Liver (tissue), 9 donors: ENCODE measurements around the gene KCNK2. TPM values are rescaled to one million over a fixed set of nuclear protein-coding genes. Genes with fewer than 3 reads are reported as not detected.

ENCODE experiments used
- DNase-seq: peaks from one replicate; pipeline ENCODE4 v3.0.0-alpha.2; 2017; ENCODE audit warnings: low spot score
- H3K27ac ChIP-seq, 2 donors: one replicate each; pipeline ENCODE4 v1.7.0; 2013; ENCODE audit warnings: inconsistent platforms in 2 of 2, low read length in 2 of 2, control low read depth in 1 of 2, low read depth in 1 of 2, mild to moderate bottlenecking in 1 of 2
- H3K27me3 ChIP-seq, 4 donors: one replicate each; pipeline versions ENCODE4 v1.6.1 to v1.7.0; 2013; ENCODE audit warnings: low read length in 3 of 4, inconsistent platforms in 1 of 4, mild to moderate bottlenecking in 1 of 4, moderate library complexity in 1 of 4; ENCODE audit not compliant: control insufficient read depth in 4 of 4, insufficient read depth in 4 of 4
- H3K36me3 ChIP-seq, 4 donors: one replicate each; pipeline versions ENCODE4 v1.6.1 to v1.7.0; 2013; ENCODE audit warnings: low read length in 3 of 4, mild to moderate bottlenecking in 3 of 4, low read depth in 1 of 4, moderate library complexity in 1 of 4; ENCODE audit not compliant: control insufficient read depth in 4 of 4, insufficient read depth in 3 of 4
- H3K4me1 ChIP-seq, 4 donors: one replicate each; pipeline versions ENCODE4 v1.6.1 to v1.7.0; 2013; ENCODE audit warnings: low read length in 3 of 4, mild to moderate bottlenecking in 3 of 4, moderate library complexity in 1 of 4; ENCODE audit not compliant: control insufficient read depth in 4 of 4, insufficient read depth in 4 of 4
- H3K4me3 ChIP-seq, 3 donors: one replicate each; pipeline versions ENCODE4 v1.6.1 to v1.7.0; 2013; ENCODE audit warnings: low read length in 3 of 3, control low read depth in 1 of 3, low read depth in 1 of 3, mild to moderate bottlenecking in 1 of 3
- H3K9ac ChIP-seq, 2 donors: one replicate each; pipeline ENCODE4 v1.7.0; 2013; ENCODE audit warnings: low read length in 2 of 2, mild to moderate bottlenecking in 2 of 2, moderate library complexity in 2 of 2, control low read depth in 1 of 2, low read depth in 1 of 2
- H3K9me3 ChIP-seq, 4 donors: one replicate each; pipeline versions ENCODE4 v1.6.1 to v1.7.0; 2013; ENCODE audit warnings: low read length in 3 of 4; ENCODE audit not compliant: control insufficient read depth in 4 of 4
- ATF3 ChIP-seq: IDR thresholded peaks from 2 replicates; pipeline ENCODE4 v1.6.1; 2016; ENCODE audit warnings: antibody characterized with exemption
- EGR1 ChIP-seq, 2 donors: IDR thresholded peaks; 2 replicates each; pipeline ENCODE4 v1.6.1; 2016 to 2018; ENCODE audit warnings: antibody characterized with exemption in 2 of 2, low read depth in 2 of 2
- FOXA1 ChIP-seq: IDR thresholded peaks from 2 replicates; pipeline ENCODE4 v1.6.1; 2016; ENCODE audit warnings: antibody characterized with exemption
- FOXA2 ChIP-seq: IDR thresholded peaks from 2 replicates; pipeline ENCODE4 v1.6.1; 2016; ENCODE audit warnings: antibody characterized with exemption
- GABPA ChIP-seq, 2 donors: IDR thresholded peaks in 1 of 2; conservative IDR thresholded peaks in 1 of 2; 2 replicates each; pipeline ENCODE4 v1.6.1; 2016; ENCODE audit warnings: antibody characterized with exemption in 2 of 2, mild to moderate bottlenecking in 1 of 2, moderate library complexity in 1 of 2
- HNF4A ChIP-seq, 2 donors: conservative IDR thresholded peaks; 2 replicates each; pipeline ENCODE4 v1.6.1; 2016; ENCODE audit warnings: antibody characterized with exemption in 2 of 2, mild to moderate bottlenecking in 2 of 2
- HNF4G ChIP-seq: IDR thresholded peaks from 2 replicates; pipeline ENCODE4 v1.6.1; 2016; ENCODE audit warnings: antibody characterized with exemption
- JUND ChIP-seq, 2 donors: IDR thresholded peaks; 2 replicates each; pipeline ENCODE4 v1.6.1; 2016; ENCODE audit warnings: antibody characterized with exemption in 2 of 2
- MAX ChIP-seq: IDR thresholded peaks from 2 replicates; pipeline ENCODE4 v1.6.1; 2016; ENCODE audit warnings: antibody characterized with exemption
- NR2F2 ChIP-seq: IDR thresholded peaks from 2 replicates; pipeline ENCODE4 v1.6.1; 2016; ENCODE audit warnings: antibody characterized with exemption
- RAD21 ChIP-seq, 2 donors: IDR thresholded peaks; 2 replicates each; pipeline ENCODE4 v1.6.1; 2016; ENCODE audit warnings: antibody characterized with exemption in 2 of 2, mild to moderate bottlenecking in 2 of 2
- REST ChIP-seq: IDR thresholded peaks from 2 replicates; pipeline ENCODE4 v1.6.1; 2016; ENCODE audit warnings: antibody characterized with exemption, mild to moderate bottlenecking
- RXRA ChIP-seq, 2 donors: IDR thresholded peaks; 2 replicates each; pipeline ENCODE4 v1.6.1; 2017 to 2018; ENCODE audit warnings: antibody characterized with exemption in 2 of 2, mild to moderate bottlenecking in 1 of 2
- SP1 ChIP-seq: IDR thresholded peaks from 2 replicates; pipeline ENCODE4 v1.6.1; 2018; ENCODE audit warnings: antibody characterized with exemption, mild to moderate bottlenecking
- TAF1 ChIP-seq: conservative IDR thresholded peaks from 2 replicates; pipeline ENCODE4 v1.6.1; 2016; ENCODE audit warnings: antibody characterized with exemption, mild to moderate bottlenecking
- YY1 ChIP-seq: IDR thresholded peaks from 2 replicates; pipeline ENCODE4 v1.6.1; 2016; ENCODE audit warnings: antibody characterized with exemption, mild to moderate bottlenecking
- ZBTB33 ChIP-seq: IDR thresholded peaks from 2 replicates; pipeline ENCODE4 v1.6.1; 2016; ENCODE audit warnings: antibody characterized with exemption
- WGBS: extraction: QIAGEN DNeasy Blood & Tissue Kit; methylation state at CpG from one replicate; pipeline ENCODE4 v1.1.7; 2013; 5-methylcytosine and 5-hydroxymethylcytosine counted together
- polyA plus RNA-seq, 2 donors: library from polyadenylated mRNA; stranded (reverse) in 1 of 2; unstranded in 1 of 2; fragments of 200-250 nt in 1 of 2; fragments of >200 nt in 1 of 2; fragmentation: Nextera tagmentation in 1 of 2; extraction: Ambion mirVana in 1 of 2; gene quantifications; one replicate each; pipeline versions ENCODE4 v1.2.1 to v1.2.3, GENCODE V29; 2013 to 2015
- total RNA-seq, 2 donors: library from RNA; depleted of rRNA; stranded (reverse); fragments of >200 nt; gene quantifications; one replicate each; pipeline ENCODE4 v1.2.3, GENCODE V29; 2014
- donor health status: healthy.
- donor health status: healthy.
- donor health status: healthy.
- donor health status: healthy.
- donor health status: healthy.

Gene KCNK2
- total and polyA plus RNA-seq, 4 donors, result 0.01 to 0.08 TPM; not detected in 2

- TF ChIP-seq EGR1 (IDR thresholded peaks at IDR 0.05; ENCODE audit: low read depth in 2 of 2) (no peak), HNF4A (conservative IDR thresholded peaks at IDR 0.05) (no peak), SP1 (no peak), ATF3 (no peak), GABPA (IDR thresholded peaks at IDR 0.05 in 1 of 2, conservative IDR thresholded peaks at IDR 0.05 in 1 of 2) (no peak), RXRA (IDR thresholded peaks at IDR 0.05) (no peak), YY1 (no peak)
Observed at GRCh38 chr1:215087603-215088002, 5.1 kb downstream of the KCNK2 start (continued).

- Histone ChIP-seq H3K9ac (no peak overlapping the region), H3K9me3 (no peaks in the 10 kb centered on the region), H3K36me3 (no peaks in the 10 kb centered on the region), H3K4me1 (no peaks in the 10 kb centered on the region), H3K27ac (no peak overlapping the region), H3K27me3 (peaks cover 0 to 3% (median 0%) of the 10 kb centered on the region in 4 donors), H3K4me3 (no peak overlapping the region)
- no peak for DNase-seq
- 29% methylated on average over 1 of the region's 1 CpG for WGBS
- TF ChIP-seq GABPA (IDR thresholded peaks at IDR 0.05 in 1 of 2, conservative IDR thresholded peaks at IDR 0.05 in 1 of 2) (no peak), FOXA2 (no peak), HNF4G (no peak), RXRA (IDR thresholded peaks at IDR 0.05) (no peak), HNF4A (conservative IDR thresholded peaks at IDR 0.05) (no peak), JUND (IDR thresholded peaks at IDR 0.05) (no peak), YY1 (no peak), ZBTB33 (no peak), NR2F2 (no peak), EGR1 (IDR thresholded peaks at IDR 0.05; ENCODE audit: low read depth in 2 of 2) (no peak), TAF1 (no peak), REST (no peak), RAD21 (IDR thresholded peaks at IDR 0.05) (no peak), FOXA1 (no peak), MAX (no peak), SP1 (no peak), ATF3 (no peak)
Observed at GRCh38 chr1:215094381-215094780, 11.8 kb downstream of the KCNK2 start.
